LNCaP clone FGC (cell line): ENCODE measurements around the gene CZIB.

Experiments
- DNase-seq: peaks from one replicate; pipeline ENCODE4 v3.0.0-alpha.2; 2011; ENCODE audit warnings: low read depth
- H3K4me3 ChIP-seq: 2 replicates; pipeline ENCODE4 v1.5.1; 2011; ENCODE audit warnings: mild to moderate bottlenecking, low read depth, low read length, control low read depth
- TF ChIP-seq, protein P1 (sequence below): IDR thresholded peaks from 2 replicates; pipeline ENCODE4 v1.5.1; 2012; ENCODE audit warnings: mild to moderate bottlenecking; ENCODE audit not compliant: control insufficient read depth, insufficient read depth; ENCODE audit errors: extremely low read depth

Gene CZIB

DNA sequence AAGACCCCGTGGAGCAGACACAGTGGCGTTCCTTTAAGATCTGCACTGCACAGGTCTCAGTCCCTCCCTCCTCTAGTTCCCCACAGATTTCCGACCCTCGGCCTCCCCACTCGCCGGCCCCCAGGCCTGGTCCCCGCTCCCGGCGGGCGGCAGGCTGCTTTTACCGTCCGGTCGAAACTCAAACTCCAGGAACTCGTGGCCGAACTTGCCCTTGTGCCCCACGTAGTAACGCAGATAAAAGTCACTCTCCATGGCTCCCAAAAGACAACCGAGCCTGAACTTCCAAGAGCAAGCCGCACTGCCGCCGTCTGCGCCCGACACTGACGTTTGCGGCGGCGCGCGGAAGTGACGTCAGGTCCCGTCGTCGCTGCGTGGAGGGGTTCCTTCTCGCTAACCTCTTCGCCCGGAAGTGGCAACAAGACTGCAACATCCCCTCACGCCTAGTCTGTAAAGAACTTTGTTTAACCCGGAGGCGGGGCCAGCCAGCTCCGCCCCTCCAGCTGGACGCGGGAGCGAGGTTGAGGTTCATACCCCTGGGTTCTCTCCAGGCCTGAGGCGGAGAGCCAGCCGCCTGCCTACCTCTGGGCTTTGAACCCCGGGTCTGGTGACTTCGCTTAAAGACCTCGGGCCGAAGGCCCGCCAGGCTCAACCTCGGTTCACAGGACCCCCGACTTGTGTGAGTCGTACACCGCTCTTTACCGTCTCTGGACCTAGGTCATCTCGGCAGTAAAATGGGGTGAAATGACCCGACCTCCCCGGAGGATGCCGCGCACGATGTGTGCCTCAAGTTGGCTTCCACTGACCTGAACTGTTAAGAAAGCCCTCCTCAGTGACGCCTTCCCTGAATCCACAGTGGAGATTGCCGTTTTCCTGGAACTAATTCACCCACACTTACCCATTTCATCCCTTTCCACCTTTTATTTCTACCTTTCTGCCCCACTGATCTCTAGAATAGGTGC, 18.0 kb upstream of the CZIB start, which contains the start of gene MAGOH:
MAGOH (minus strand) TSS at position 322 of the 959 bp plus-strand sequence; CDS start at position 252, 70 bp downstream.
- peak; percentile 89 for DNase-seq
- peak within 1 kb of the TSS; percentile 95 for H3K4me3 ChIP-seq
- TF ChIP-seq, protein P1, sequence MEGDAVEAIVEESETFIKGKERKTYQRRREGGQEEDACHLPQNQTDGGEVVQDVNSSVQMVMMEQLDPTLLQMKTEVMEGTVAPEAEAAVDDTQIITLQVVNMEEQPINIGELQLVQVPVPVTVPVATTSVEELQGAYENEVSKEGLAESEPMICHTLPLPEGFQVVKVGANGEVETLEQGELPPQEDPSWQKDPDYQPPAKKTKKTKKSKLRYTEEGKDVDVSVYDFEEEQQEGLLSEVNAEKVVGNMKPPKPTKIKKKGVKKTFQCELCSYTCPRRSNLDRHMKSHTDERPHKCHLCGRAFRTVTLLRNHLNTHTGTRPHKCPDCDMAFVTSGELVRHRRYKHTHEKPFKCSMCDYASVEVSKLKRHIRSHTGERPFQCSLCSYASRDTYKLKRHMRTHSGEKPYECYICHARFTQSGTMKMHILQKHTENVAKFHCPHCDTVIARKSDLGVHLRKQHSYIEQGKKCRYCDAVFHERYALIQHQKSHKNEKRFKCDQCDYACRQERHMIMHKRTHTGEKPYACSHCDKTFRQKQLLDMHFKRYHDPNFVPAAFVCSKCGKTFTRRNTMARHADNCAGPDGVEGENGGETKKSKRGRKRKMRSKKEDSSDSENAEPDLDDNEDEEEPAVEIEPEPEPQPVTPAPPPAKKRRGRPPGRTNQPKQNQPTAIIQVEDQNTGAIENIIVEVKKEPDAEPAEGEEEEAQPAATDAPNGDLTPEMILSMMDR = no peak

DNA sequence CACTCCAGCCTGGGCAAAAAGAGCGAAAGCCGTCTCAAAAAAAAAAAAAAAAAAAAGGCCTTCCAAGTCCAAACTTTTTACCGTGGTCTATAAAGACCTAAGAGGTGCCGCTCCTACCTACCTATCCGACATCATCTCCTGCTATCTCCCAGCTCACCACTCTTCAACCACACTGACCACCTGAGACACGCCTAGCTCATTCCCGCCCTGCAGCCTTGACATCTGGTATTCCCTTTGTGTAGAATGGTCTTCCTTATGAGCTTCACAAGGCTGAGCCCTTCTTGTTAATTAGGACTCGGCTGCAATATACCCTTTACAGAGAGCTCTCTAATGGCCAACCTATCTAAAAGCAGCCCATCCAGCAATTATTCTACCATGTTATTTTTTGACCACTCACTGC, 17.2 kb upstream of the CZIB start:
- DNase-seq = no peak
- TF ChIP-seq, protein P1 = no peak
- H3K4me3 ChIP-seq = peak overlapping the region; percentile 95

DNA sequence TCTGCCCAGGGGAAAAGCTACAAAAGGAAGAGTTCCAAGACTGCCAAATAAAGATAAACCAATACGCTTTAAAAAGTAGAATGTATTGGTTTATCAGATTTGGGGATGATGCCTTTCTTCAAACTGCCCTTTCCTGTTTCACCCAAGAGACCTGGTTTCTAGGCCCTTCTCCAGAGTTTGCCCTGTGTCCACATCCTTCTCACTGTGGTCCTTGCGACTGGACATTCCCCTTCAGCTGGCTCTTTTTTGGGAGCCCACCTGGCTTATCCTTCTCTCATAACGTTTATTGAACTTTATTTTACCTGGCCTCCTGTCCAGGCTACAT, 490 bp upstream of the CZIB start:
- TF ChIP-seq, protein P1 = no peak
- DNase-seq = no peak
- H3K4me3 ChIP-seq = peak overlapping the region; percentile 79

DNA sequence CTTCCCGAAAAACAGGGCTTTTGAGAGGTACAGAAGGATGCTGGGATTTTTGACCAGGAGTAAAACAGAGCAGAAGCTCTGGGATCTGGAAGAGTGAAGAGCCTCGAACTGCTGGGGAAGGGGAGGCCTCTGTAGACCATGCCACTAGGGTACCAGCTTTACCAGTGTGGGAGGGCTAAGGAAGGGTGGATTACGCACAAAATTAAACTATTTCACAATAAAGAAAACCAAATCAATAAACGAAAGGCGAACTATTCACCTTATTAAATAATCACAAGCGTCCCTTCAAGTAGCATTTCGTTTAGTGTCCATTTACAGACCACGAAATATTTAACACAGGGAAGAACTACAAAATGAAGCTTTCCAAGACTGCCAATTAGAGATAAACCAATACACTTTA, 723 bp downstream of the CZIB start:
- no peak for DNase-seq
- TF ChIP-seq, protein P1 = no peak
- H3K4me3 ChIP-seq = peak overlapping the region; percentile 79

DNA sequence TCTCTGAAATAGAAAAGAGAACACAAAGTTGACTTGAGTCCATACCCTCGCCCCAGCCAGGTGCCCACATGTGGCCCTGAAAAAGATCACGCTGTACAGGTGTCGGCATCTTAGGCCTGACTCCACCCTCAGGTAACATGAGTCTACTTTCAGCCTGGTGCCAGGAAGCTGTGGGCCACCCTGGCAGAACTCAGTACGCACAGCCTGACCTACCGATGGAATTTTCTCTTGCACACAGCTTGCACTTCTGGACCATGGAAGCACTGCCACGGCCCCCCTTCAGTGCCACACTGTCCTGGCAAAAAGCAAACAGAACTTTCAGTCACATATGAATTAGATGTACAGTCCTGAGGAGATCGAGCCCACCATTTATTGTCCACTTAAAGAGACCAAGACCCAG, 2.2 kb downstream of the CZIB start:
- TF ChIP-seq, protein P1 = no peak
- no peak for DNase-seq
- no peak overlapping the region for H3K4me3 ChIP-seq

DNA sequence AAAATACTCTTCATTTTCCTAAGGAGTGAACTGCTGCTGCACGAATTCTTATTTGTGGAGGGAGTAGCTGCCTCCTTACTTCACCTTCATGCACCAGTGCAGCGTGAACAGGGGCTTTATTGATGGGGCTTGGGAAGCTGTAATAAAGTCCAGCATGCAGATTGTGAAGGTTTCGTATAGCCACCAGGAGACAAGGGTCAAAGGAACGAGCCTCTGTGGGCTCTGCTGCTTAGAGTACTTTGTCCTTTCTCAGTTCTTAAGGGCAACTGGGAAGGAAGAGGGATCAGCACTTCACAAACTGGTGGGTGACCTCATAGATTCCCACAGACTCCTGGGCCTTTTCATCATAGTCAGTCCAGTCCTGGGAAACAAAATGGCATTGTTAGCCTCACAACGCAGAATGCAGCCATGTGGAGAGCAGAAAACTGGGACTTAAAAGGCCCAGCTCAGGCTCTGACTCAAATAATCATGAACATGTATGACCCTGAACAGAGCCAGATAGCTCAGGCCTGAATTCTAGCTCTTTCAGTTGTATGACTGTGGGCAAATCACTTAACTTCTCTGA, 6.0 kb downstream of the CZIB start:
- no peak for DNase-seq
- TF ChIP-seq, protein P1 = no peak
- H3K4me3 ChIP-seq = no peak overlapping the region

DNA sequence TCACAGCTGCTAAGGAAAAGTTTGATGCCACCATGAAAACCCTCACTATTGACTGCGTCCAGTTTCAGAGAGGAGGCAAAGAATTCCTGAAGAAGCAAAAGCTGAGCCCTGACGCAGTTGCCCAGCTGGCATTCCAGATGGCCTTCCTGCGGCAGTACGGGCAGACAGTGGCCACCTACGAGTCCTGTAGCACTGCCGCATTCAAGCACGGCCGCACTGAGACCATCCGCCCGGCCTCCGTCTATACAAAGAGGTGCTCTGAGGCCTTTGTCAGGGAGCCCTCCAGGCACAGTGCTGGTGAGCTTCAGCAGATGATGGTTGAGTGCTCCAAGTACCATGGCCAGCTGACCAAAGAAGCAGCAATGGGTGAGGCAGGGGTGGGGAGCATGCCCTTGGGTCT, 9.5 kb downstream of the CZIB start:
- TF ChIP-seq, protein P1 = no peak

More for the DNA sequence above, 9.5 kb downstream of the CZIB start:
- H3K4me3 ChIP-seq = no peak overlapping the region
- DNase-seq = no peak
